DOHH2 (cell line): ENCODE data around the gene NKIRAS1.

Experiments
- H3F3A ChIP-seq: fragments of 200-600 bp; sonication (generic), shearing (Covaris generic); 2 replicates; pipeline ENCODE4 v1.6.0; 2016; ENCODE audit warnings: antibody characterized with exemption, mild to moderate bottlenecking; ENCODE audit not compliant: control insufficient read depth, insufficient read depth
- H3K27ac ChIP-seq: fragments of 200-600 bp; sonication (generic); 2 replicates; pipeline ENCODE4 v1.5.1; 2014; ENCODE audit warnings: low read depth, mild to moderate bottlenecking, low read length, moderate library complexity
- H3K27me3 ChIP-seq: fragments of 200-600 bp; sonication (generic); 2 replicates; pipeline ENCODE4 v1.6.1; 2014; ENCODE audit warnings: mild to moderate bottlenecking, low read length, mixed read lengths; ENCODE audit not compliant: control insufficient read depth
- H3K36me3 ChIP-seq: fragments of 200-600 bp; sonication (generic); 2 replicates; pipeline ENCODE4 v1.6.1; 2014; ENCODE audit warnings: mild to moderate bottlenecking, low read length, moderate library complexity, mixed read lengths; ENCODE audit not compliant: control insufficient read depth
- H3K4me1 ChIP-seq: fragments of 200-600 bp; sonication (generic); 2 replicates; pipeline ENCODE4 v1.6.1; 2014; ENCODE audit warnings: mild to moderate bottlenecking, low read length, mixed read lengths; ENCODE audit not compliant: control insufficient read depth
- H3K4me2 ChIP-seq: fragments of 200-600 bp; sonication (generic); 2 replicates; pipeline ENCODE4 v1.6.0; 2014; ENCODE audit warnings: mild to moderate bottlenecking, low read length, moderate library complexity
- H3K4me3 ChIP-seq: fragments of 200-600 bp; sonication (generic); 2 replicates; pipeline ENCODE4 v1.5.1; 2014; ENCODE audit warnings: mild to moderate bottlenecking, low read length, mixed read lengths
- H3K79me2 ChIP-seq: fragments of 200-600 bp; sonication (generic); 2 replicates; pipeline ENCODE4 v1.6.1; 2014; ENCODE audit warnings: mild to moderate bottlenecking, low read length, mixed read lengths; ENCODE audit not compliant: control insufficient read depth
- H3K9me2 ChIP-seq: fragments of 200-600 bp; sonication (generic); replicated peaks from 2 replicates; pipeline ENCODE4 v1.6.1; 2014; ENCODE audit warnings: mild to moderate bottlenecking, low read length, mixed read lengths; ENCODE audit not compliant: control insufficient read depth
- H3K9me3 ChIP-seq: fragments of 200-600 bp; sonication (generic); 2 replicates; pipeline ENCODE4 v1.6.1; 2014; ENCODE audit warnings: antibody characterized with exemption, low read length, mixed read lengths; ENCODE audit not compliant: control insufficient read depth, insufficient read depth
- H4K20me1 ChIP-seq: fragments of 200-600 bp; sonication (generic); 2 replicates; pipeline ENCODE4 v1.6.0; 2014; ENCODE audit warnings: low read depth, mild to moderate bottlenecking, antibody characterized with exemption, low read length, moderate library complexity; ENCODE audit not compliant: control insufficient read depth, insufficient read depth
- EZH2phosphoT487 ChIP-seq: fragments of 200-600 bp; sonication (generic); IDR thresholded peaks from 2 replicates; pipeline ENCODE4 v1.6.1; 2017; ENCODE audit warnings: borderline replicate concordance, mild to moderate bottlenecking, antibody characterized with exemption, low read length, moderate library complexity, mixed read lengths
- TF ChIP-seq, protein P1 (sequence below): fragments of 200-600 bp; sonication (generic); IDR thresholded peaks from one replicate; pipeline ENCODE4 v1.5.1; 2014; ENCODE audit warnings: antibody characterized with exemption, mild to moderate bottlenecking, low read depth, low read length; ENCODE audit not compliant: poor library complexity, severe bottlenecking

Gene NKIRAS1

DNA sequence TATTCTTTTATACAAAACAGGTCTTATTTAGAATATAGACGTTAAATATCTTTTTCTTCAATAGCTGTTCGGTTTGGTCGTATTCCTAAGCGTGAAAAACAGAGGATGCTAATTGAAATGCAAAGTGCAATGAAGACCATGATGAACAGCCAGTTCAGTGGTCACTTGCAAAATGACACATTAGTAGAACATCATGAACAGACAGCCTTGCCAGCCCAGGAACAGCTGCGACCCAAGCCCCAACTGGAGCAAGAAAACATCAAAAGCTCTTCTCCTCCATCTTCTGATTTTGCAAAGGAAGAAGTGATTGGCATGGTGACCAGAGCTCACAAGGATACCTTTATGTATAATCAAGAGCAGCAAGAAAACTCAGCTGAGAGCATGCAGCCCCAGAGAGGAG, 45.1 kb upstream of the NKIRAS1 start:
- H3K4me3 ChIP-seq = no peak overlapping the region
- H3K9me2 ChIP-seq = no peaks in the 10 kb centered on the region
- H4K20me1 ChIP-seq = no peaks in the 10 kb centered on the region
- no peak overlapping the region for H3K27ac ChIP-seq
- no peaks in the 10 kb centered on the region for H3K79me2 ChIP-seq
- TF ChIP-seq, protein P1, sequence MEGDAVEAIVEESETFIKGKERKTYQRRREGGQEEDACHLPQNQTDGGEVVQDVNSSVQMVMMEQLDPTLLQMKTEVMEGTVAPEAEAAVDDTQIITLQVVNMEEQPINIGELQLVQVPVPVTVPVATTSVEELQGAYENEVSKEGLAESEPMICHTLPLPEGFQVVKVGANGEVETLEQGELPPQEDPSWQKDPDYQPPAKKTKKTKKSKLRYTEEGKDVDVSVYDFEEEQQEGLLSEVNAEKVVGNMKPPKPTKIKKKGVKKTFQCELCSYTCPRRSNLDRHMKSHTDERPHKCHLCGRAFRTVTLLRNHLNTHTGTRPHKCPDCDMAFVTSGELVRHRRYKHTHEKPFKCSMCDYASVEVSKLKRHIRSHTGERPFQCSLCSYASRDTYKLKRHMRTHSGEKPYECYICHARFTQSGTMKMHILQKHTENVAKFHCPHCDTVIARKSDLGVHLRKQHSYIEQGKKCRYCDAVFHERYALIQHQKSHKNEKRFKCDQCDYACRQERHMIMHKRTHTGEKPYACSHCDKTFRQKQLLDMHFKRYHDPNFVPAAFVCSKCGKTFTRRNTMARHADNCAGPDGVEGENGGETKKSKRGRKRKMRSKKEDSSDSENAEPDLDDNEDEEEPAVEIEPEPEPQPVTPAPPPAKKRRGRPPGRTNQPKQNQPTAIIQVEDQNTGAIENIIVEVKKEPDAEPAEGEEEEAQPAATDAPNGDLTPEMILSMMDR = no peak
- no peak for TF ChIP-seq EZH2phosphoT487
- no peaks in the 10 kb centered on the region for H3K4me1 ChIP-seq
- no peaks in the 10 kb centered on the region for H3K36me3 ChIP-seq
- H3K27me3 ChIP-seq = no peaks in the 10 kb centered on the region
- H3K4me2 ChIP-seq = no peak overlapping the region
- no peaks in the 10 kb centered on the region for H3K9me3 ChIP-seq
- H3F3A ChIP-seq = no peaks in the 10 kb centered on the region

DNA sequence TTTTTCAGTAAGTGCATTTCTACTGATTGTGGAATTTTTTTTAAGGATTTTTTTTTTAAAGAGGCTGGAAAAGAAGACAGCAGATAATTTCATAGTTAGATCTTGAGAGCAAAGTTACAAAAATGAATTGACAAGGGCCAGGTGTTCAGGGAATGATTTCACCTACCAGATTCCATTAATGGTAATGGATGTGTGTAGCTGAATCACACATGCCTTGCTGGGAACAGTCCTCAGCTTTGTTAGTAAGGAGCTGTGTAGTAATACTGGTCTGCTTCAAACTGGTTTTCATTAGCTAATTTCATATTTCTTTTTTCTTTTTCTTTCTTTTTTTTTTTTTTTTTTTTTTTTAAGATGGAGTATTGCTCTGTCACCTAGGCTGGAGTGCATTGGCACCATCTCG, 44.3 kb upstream of the NKIRAS1 start:
- Histone ChIP-seq H3K4me3 (no peak overlapping the region), H3K79me2 (no peaks in the 10 kb centered on the region), H3K27ac (no peak overlapping the region), H3K4me2 (no peak overlapping the region), H3K9me3 (no peaks in the 10 kb centered on the region), H3K9me2 (no peaks in the 10 kb centered on the region), H3K27me3 (no peaks in the 10 kb centered on the region), H3F3A (no peaks in the 10 kb centered on the region), H4K20me1 (no peaks in the 10 kb centered on the region), H3K36me3 (no peaks in the 10 kb centered on the region), H3K4me1 (no peaks in the 10 kb centered on the region)
- TF ChIP-seq, protein P1 = no peak

DNA sequence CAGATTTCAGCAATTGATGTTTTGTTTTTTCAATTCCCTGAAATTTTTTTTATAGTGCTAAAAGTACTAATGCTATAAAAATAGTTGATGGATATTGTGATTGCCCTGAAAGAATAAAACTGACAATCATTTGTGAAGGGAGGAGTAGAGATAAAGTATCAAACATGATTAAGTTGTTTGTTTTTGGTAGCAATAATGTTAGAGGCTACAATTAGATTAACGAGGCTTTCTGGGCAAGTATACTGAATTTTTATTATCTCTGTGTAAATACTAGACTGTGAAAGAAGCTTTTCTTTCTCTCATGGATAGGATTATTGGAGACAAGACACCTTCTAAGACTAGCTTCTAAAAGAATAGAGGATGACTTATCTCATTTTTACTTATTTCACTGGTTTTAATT, 43.9 kb upstream of the NKIRAS1 start:
- Histone ChIP-seq H3K27ac (no peak overlapping the region), H3K79me2 (no peaks in the 10 kb centered on the region), H3K27me3 (no peaks in the 10 kb centered on the region), H3K36me3 (no peaks in the 10 kb centered on the region), H3K4me2 (no peak overlapping the region), H3F3A (no peaks in the 10 kb centered on the region), H3K4me1 (no peaks in the 10 kb centered on the region), H4K20me1 (no peaks in the 10 kb centered on the region), H3K4me3 (no peak overlapping the region), H3K9me2 (no peaks in the 10 kb centered on the region), H3K9me3 (no peaks in the 10 kb centered on the region)
- TF ChIP-seq, protein P1 = no peak
- no peak for TF ChIP-seq EZH2phosphoT487
